Astrocyte (in vitro differentiated cells and primary cell): ENCODE measurements around the gene TRPV5. TPM values are rescaled to one million over a fixed set of nuclear protein-coding genes. Genes with fewer than 3 reads are reported as not detected.

Experiments used
- DNase-seq: peaks from one replicate; pipeline ENCODE4 v3.0.0-alpha.2; 2010; ENCODE audit warnings: low read depth
- FAIRE-seq: peaks from 2 replicates; lab custom pipeline; 2011; peaks lifted over from hg19 to GRCh38; lab: Jason Lieb, UNC
- H2AFZ ChIP-seq: 2 replicates; pipeline ENCODE4 v1.6.0; 2012; ENCODE audit warnings: low read depth, low read length, inconsistent platforms
- H3K27ac ChIP-seq: 2 replicates; pipeline ENCODE4 v1.5.1; 2011; ENCODE audit warnings: low read depth, low read length, inconsistent platforms
- H3K27me3 ChIP-seq: 2 replicates; pipeline ENCODE4 v1.6.0; 2011; ENCODE audit warnings: low read length, inconsistent platforms; ENCODE audit not compliant: insufficient read depth
- H3K36me3 ChIP-seq: 2 replicates; pipeline ENCODE4 v1.5.1; 2011; ENCODE audit warnings: low read length, inconsistent platforms; ENCODE audit not compliant: insufficient read depth
- H3K4me1 ChIP-seq: 2 replicates; pipeline ENCODE4 v1.5.1; 2011; ENCODE audit warnings: low read length, inconsistent platforms; ENCODE audit not compliant: insufficient read depth
- H3K4me2 ChIP-seq: 2 replicates; pipeline ENCODE4 v1.6.0; 2012; ENCODE audit warnings: low read length, inconsistent platforms
- H3K4me3 ChIP-seq: 2 replicates; pipeline ENCODE4 v1.5.1; 2011; ENCODE audit warnings: low read depth, mild to moderate bottlenecking, low read length, inconsistent platforms; ENCODE audit not compliant: insufficient read depth
- H3K79me2 ChIP-seq: 2 replicates; pipeline ENCODE4 v1.6.0; 2012; ENCODE audit warnings: mild to moderate bottlenecking, low read length, inconsistent platforms; ENCODE audit not compliant: insufficient read depth
- H3K9ac ChIP-seq: 2 replicates; pipeline ENCODE4 v1.6.0; 2012; ENCODE audit warnings: mild to moderate bottlenecking, low read length, inconsistent platforms
- H3K9me3 ChIP-seq: 2 replicates; pipeline ENCODE4 v1.5.1; 2012; ENCODE audit warnings: low read depth, mild to moderate bottlenecking, low read length, inconsistent platforms; ENCODE audit not compliant: insufficient read depth
- H4K20me1 ChIP-seq: 2 replicates; pipeline ENCODE4 v1.6.0; 2012; ENCODE audit warnings: low read length, inconsistent platforms; ENCODE audit not compliant: insufficient read depth
- H3K27ac Mint-ChIP-seq: one replicate; pipeline ENCODE4 v1.8.0; 2021; ENCODE audit warnings: mild to moderate bottlenecking, mixed read lengths; ENCODE audit not compliant: unreplicated experiment
- H3K27me3 Mint-ChIP-seq: one replicate; pipeline ENCODE4 v1.8.0; 2021; ENCODE audit warnings: low read depth, mixed read lengths; ENCODE audit not compliant: unreplicated experiment
- H3K36me3 Mint-ChIP-seq: one replicate; pipeline ENCODE4 v1.8.0; 2021; ENCODE audit warnings: low read depth, mixed read lengths; ENCODE audit not compliant: unreplicated experiment
- H3K4me1 Mint-ChIP-seq: one replicate; pipeline ENCODE4 v1.8.0; 2021; ENCODE audit warnings: low read depth, mixed read lengths; ENCODE audit not compliant: unreplicated experiment
- H3K4me3 Mint-ChIP-seq: one replicate; pipeline ENCODE4 v1.8.0; 2021; ENCODE audit warnings: mild to moderate bottlenecking, moderate library complexity, mixed read lengths; ENCODE audit not compliant: unreplicated experiment
- H3K9me3 Mint-ChIP-seq: one replicate; pipeline ENCODE4 v1.8.0; 2021; ENCODE audit warnings: mild to moderate bottlenecking, mixed read lengths; ENCODE audit not compliant: unreplicated experiment
- EZH2 ChIP-seq: IDR thresholded peaks from 2 replicates; pipeline ENCODE4 v1.6.1; 2012; ENCODE audit warnings: mild to moderate bottlenecking, low read length, inconsistent platforms; ENCODE audit not compliant: insufficient read depth
- total RNA-seq: library from RNA; stranded (reverse); gene quantifications from 2 replicates; pipeline ENCODE4 v1.2.1, GENCODE V29; 2021
- TF ChIP-seq, protein P1 (sequence below): IDR thresholded peaks from 2 replicates; pipeline ENCODE4 v1.5.1; 2011; ENCODE audit warnings: low read depth, mild to moderate bottlenecking, inconsistent platforms, low read length, moderate library complexity; ENCODE audit not compliant: insufficient read depth

TRPV5 gene
- total RNA-seq, 1 donor from 2014 or later: not detected

DNA sequence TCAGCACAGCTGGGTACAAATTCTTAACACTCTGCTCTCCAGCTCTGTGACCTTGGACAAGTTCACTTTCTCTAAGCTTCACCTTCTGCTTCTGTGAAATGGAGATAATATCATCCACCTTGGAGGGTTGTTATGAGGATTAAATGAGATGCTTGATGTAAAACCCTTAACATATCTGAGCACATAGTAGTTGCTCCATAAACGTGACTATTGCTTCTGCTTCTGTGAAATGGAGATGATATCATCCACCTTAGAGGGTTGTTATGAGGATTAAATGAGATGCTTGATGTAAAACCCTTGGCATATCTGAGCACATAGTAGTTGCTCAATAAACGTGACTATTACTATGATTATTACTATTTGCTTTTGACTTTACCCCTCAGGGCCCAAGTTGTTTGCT, 64.1 kb downstream of the TRPV5 start:
- H3K36me3 Mint-ChIP-seq: peaks cover 6% of the 10 kb centered on the region
- no peak overlapping the region for H3K27ac Mint-ChIP-seq
- Histone ChIP-seq H2AFZ (no peak overlapping the region), H3K36me3 (no peaks in the 10 kb centered on the region), H3K4me3 (no peak overlapping the region), H3K4me1 (no peaks in the 10 kb centered on the region), H3K79me2 (no peaks in the 10 kb centered on the region), H3K9me3 (no peaks in the 10 kb centered on the region), H4K20me1 (no peaks in the 10 kb centered on the region), H3K4me2 (no peak overlapping the region), H3K27me3 (no peaks in the 10 kb centered on the region), H3K9ac (no peak overlapping the region), H3K27ac (no peak overlapping the region)
- DNase-seq: no peak
- H3K4me1 Mint-ChIP-seq: no peaks in the 10 kb centered on the region
- TF ChIP-seq EZH2: no peak
- TF ChIP-seq, protein P1, sequence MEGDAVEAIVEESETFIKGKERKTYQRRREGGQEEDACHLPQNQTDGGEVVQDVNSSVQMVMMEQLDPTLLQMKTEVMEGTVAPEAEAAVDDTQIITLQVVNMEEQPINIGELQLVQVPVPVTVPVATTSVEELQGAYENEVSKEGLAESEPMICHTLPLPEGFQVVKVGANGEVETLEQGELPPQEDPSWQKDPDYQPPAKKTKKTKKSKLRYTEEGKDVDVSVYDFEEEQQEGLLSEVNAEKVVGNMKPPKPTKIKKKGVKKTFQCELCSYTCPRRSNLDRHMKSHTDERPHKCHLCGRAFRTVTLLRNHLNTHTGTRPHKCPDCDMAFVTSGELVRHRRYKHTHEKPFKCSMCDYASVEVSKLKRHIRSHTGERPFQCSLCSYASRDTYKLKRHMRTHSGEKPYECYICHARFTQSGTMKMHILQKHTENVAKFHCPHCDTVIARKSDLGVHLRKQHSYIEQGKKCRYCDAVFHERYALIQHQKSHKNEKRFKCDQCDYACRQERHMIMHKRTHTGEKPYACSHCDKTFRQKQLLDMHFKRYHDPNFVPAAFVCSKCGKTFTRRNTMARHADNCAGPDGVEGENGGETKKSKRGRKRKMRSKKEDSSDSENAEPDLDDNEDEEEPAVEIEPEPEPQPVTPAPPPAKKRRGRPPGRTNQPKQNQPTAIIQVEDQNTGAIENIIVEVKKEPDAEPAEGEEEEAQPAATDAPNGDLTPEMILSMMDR: no peak
- H3K27me3 Mint-ChIP-seq: peaks cover 15% of the 10 kb centered on the region
- H3K9me3 Mint-ChIP-seq: peaks cover 2% of the 10 kb centered on the region
- H3K4me3 Mint-ChIP-seq: no peak overlapping the region
- no peak for FAIRE-seq

DNA sequence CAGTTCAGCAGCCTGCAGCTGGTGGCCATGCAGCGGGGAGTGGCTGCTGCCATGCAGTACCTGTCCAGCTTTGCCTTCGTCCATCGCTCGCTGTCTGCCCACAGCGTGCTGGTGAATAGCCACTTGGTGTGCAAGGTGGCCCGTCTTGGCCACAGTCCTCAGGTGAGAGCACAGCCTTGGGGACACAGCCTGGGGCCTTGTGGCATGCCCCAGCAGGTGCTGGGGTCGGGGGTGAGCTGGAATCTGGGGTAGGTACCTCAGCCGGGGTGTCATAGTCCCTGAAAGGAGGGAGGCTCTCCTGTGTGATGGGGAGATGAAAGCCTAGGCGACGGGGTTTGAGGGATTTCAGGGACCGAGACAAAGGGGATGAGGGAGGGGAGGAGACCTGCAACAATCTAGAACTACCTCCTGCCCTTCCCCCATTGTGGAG, 64.5 kb downstream of the TRPV5 start:
- Histone ChIP-seq H3K9ac (no peak overlapping the region), H3K36me3 (no peaks in the 10 kb centered on the region), H4K20me1 (no peaks in the 10 kb centered on the region), H3K4me2 (no peak overlapping the region), H3K79me2 (no peaks in the 10 kb centered on the region), H3K27ac (no peak overlapping the region), H3K27me3 (no peaks in the 10 kb centered on the region), H3K4me1 (no peaks in the 10 kb centered on the region), H2AFZ (no peak overlapping the region), H3K4me3 (no peak overlapping the region), H3K9me3 (no peaks in the 10 kb centered on the region)
- H3K36me3 Mint-ChIP-seq: peaks cover 5% of the 10 kb centered on the region
- H3K4me3 Mint-ChIP-seq: no peak overlapping the region
- no peaks in the 10 kb centered on the region for H3K4me1 Mint-ChIP-seq
- FAIRE-seq (no peak), DNase-seq (no peak)
- no peaks in the 10 kb centered on the region for H3K9me3 Mint-ChIP-seq
- no peak overlapping the region for H3K27ac Mint-ChIP-seq
- peaks cover 18% of the 10 kb centered on the region for H3K27me3 Mint-ChIP-seq
- TF ChIP-seq EZH2: no peak
- TF ChIP-seq, protein P1: no peak

DNA sequence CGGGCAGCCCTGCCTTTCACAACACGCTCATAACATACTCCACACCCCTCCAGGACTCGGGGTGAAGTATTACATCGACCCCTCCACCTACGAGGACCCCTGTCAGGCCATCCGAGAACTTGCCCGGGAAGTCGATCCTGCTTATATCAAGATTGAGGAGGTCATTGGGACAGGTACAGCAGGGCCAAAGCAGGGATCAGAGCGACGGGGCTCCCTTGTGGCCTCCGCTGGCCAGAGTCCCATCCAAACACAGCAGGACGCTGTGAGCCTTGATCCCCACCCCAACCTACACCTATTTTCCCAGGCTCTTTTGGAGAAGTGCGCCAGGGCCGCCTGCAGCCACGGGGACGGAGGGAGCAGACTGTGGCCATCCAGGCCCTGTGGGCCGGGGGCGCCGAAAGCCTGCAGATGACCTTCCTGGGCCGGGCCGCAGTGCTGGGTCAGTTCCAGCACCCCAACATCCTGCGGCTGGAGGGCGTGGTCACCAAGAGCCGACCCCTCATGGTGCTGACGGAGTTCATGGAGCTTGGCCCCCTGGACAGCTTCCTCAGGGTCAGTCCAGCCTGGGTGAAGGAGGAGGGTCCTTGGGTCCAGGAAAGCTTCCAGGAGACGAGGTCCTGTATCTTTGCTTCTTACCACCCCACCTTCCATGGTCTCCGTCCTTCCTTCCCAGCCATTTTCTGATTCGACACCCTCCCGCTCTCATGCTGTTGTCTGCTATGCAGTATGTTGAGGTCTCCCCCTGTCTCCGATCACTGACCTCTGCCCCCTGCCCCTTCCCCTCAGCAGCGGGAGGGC, 65.2 kb downstream of the TRPV5 start:
- Histone ChIP-seq H3K36me3 (no peaks in the 10 kb centered on the region), H3K27me3 (no peaks in the 10 kb centered on the region), H3K4me2 (no peak overlapping the region), H2AFZ (no peak overlapping the region), H3K4me1 (no peaks in the 10 kb centered on the region), H4K20me1 (no peaks in the 10 kb centered on the region), H3K4me3 (no peak overlapping the region), H3K79me2 (no peaks in the 10 kb centered on the region), H3K9me3 (no peaks in the 10 kb centered on the region), H3K27ac (no peak overlapping the region), H3K9ac (no peak overlapping the region)
- Mint-ChIP-seq H3K4me1 (no peaks in the 10 kb centered on the region), H3K9me3 (no peaks in the 10 kb centered on the region), H3K27ac (no peak overlapping the region), H3K27me3 (peaks cover 19% of the 10 kb centered on the region), H3K36me3 (peaks cover 2% of the 10 kb centered on the region), H3K4me3 (no peak overlapping the region)
- FAIRE-seq: no peak
- DNase-seq: no peak
- TF ChIP-seq, protein P1: no peak
- TF ChIP-seq EZH2: no peak
